Stimulated activated CD4-positive, alpha-beta T cell treated with anti-CD3 and anti-CD28 coated beads, Interleukin-15, amount 100 ng/mL, for 1 hour (primary cell): ENCODE measurements around the gene HYAL1.
A peak's percentile ranks its signal among the peaks of the same experiment; 100 is the strongest.

Experiments
- DNase-seq, 2 donors: peaks; one replicate each; pipeline ENCODE4 v3.0.0-alpha.2; 2020; ENCODE audit warnings: low read depth in 1 of 2, low spot score in 1 of 2

HYAL1 gene

DNA sequence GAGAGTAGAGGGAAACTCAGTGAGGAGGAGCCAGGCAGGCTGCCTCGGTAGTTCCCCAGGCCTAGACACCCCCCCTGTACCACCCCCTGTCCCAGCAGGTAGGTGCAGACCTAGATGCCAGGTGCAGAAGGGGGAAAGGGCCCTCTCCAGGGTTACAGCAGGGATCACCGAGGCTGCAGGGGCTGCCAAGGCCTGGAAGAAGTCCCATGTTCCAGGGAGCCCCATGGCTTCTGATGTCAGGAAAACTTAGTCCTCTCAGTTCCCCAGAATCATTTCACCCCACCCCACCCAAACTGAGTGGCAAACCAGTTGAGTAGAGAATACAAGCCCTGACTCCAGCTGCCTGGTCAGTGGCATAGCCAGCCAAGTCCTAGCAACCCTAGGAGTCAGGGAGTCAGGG lies 41.9 kb downstream of the HYAL1 start:
- no peak for DNase-seq

DNA sequence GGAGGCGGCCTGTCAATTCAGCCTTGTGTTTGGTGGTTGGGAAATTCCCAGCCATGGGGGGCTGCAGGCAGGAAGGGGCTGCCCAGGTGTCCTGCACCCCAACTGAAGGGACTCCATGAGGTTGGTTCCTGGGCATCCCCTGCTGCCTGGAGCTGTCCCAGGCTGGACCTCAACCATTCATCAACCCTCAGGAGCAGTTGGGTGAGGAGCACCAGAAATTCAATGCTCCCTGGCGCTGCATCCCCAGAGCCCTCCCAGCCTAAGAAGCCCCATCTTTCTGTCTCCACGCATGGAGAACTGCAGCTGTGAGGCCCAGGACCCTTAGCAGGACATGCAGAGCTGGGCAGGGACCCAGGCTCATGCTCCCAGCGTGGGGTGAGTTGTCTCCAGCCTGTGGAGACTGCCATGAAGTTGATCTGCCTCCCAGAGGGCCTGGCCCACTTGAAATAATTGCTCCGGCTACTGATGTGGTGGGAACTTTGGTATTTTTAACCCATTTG lies 42.4 kb downstream of the HYAL1 start:
- no peak for DNase-seq

- DNase-seq = peak; percentile 61 to 80
These were observed 43.1 kb downstream of the HYAL1 start for GRCh38 chr3:50260027-50260941.

GRCh38 chr3:50259432-50260026 lies 43.8 kb downstream of the HYAL1 start:
- DNase-seq = no peak

DNA sequence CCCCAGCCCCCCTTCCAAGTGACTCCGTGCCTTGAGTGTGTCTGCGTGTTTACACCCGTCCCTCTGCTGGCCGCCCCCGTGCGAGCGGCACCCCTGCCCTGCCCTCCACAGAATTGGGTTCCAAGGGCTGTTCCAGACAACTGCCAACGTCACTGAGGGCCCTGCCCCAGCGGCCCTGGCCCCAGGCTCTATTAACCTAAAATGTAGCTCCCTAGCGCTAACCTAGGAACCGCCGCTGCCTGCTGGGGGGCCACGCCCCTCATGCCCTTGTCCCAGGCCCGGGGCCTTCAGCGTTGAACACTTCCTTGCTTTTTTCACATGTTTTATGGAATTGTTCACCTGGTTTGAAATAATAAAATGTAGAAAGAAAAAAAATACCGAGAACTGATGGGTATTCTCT lies 44.4 kb downstream of the HYAL1 start:
- DNase-seq = no peak

DNA sequence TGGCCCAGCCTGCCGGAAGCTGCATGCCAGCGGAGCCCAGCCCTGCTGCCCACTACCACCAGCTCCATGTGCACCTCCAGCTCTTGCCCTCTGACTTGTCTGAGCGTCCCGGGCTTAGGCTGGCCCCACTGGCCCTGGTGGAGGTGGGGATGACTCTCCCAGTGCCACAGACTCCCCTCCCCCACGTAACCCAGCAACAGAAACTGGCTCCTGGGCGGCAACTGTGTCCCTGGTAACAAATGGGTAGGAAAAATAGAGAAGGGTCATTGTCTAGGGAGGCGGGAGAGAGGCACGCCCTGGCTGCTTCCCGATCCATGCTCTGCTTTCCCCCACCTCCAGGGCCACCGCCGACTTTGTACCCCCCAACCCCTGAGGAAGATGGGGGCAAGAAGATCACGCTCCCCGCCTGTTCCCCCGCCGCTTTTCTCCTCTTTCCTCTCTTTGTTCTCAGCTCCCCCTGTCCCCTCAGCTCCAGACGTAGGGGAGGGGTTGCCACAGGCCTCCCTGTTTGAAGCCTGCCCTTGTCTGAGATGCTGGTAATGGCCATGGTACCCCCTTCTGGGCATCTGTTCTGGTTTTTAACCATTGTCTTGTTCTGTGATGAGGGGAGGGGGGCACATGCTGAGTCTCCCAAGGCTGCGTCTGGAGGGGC lies 45.2 kb downstream of the HYAL1 start:
- DNase-seq = no peak

DNA sequence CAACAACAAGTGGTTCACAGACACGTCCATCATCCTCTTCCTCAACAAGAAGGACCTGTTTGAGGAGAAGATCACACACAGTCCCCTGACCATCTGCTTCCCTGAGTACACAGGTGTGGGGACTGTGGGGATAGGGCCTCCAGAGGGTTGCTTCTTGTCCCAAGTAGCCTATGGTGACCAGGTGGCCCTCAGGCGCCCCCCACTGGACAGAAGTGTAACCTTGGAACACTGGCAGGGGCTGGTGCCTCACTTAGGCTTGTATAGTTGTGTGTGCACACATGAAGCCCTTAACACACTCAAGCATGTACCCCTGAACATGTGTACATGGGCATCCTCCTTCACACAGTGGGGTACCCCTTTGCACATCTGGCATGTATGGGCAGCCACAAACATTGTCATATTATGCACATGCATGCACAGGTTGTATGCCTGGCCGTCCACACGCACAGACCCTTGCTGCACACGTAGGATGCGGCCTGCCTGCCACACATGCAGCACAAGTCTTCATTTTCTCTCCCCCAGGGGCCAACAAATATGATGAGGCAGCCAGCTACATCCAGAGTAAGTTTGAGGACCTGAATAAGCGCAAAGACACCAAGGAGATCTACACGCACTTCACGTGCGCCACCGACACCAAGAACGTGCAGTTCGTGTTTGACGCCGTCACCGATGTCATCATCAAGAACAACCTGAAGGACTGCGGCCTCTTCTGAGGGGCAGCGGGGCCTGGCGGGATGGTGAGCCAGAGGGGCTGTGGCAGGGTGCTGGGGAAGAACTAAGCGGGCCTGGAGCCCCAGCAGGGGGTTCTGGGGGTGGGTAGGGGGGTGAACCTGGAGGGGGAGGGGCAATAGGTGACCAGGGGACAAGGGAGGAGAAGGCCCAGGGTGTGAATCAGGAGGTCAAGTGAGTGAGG lies 46.1 kb downstream of the HYAL1 start:
- DNase-seq = no peak

DNA sequence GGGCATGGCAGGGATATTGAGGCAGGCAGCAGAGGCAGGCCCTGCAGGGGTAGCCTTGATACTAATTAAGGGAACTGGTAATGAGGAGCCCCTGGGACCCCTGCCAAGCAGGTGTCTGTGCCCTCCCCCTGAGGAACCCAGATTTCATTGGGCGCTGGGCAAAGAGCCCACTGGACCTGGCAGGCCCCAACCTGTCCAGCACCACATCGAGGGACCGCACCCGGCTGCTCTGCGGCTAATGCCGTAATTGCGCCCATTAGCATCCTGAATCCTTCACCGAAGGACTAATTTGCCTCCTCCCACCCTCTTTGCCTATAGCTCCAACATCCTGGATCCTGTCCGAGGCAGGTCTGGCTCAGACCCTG lies 48.1 kb downstream of the HYAL1 start:
- DNase-seq = no peak

DNA sequence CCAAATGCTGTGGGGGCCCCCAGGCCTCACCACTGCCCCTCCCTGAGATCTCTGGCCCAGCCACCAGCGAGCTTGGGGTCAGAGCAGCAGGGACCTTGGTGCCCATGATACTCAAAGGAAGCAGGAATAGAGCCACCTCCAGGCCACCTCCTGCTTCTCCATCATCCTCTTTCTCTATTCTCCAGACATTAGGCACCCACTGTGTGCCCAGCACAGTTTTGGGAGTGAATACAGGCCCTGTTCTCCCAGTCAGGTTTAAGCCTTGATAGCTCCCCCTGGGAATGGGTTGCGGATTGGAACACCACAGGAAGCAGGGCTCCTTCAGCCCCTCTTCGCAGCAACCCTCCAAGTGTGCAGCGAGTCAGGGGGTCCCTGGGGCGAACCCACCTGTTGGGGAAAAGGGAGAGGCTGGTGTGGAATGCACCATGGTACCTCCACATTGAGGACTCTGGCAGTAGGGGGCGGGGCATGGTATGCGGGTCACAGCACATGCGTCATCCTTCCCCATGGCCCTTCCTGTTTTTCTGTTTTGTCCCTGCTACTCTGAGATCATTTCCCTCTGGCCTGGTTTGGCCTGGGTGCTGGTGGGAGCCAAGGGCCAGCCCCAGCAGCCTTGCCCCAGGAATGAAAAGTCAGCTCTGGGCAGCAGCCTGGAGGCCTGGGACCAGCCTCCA lies 48.7 kb downstream of the HYAL1 start:
- no peak for DNase-seq

DNA sequence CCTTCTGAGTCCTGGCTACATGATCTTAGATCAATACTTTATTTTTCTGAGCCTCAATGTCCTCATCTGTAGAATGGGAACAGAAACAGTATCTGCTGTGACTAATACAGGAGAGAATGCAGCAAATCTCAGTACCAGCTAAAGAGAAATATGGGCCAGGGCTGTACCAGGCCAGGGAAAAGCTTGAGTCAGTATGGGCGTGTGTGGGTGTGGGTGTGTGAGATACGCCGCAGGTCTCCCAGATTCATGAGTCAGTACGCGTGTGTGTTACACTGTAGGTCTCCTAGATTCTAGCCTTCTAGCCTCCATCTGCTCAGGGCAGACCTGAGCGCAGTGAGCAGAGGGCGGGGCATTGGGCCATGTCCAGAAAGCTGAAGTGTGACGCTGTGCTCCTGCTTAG lies 52.2 kb downstream of the HYAL1 start:
- no peak for DNase-seq

DNA sequence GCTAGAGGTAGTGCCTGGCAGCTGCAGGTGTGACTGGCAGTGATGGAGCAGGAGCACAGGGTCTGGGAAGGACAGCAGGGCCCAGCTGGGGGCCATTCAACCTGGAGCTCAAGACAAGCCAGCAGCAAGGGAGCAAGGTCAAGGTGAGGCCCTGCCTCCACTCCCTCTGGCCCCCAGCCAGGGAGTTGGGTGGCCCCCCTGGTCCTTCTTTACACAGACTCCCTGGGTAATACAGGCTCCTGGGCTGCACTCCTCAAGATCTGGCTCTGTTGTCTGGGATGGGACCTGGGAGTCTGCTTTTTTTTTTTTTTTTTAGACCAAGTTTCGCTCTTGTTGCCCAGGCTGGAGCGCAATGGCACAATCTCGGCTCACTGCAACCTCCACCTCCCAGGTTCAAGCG lies 52.9 kb downstream of the HYAL1 start:
- no peak for DNase-seq
